ENCODE results near the gene TP53RK. TPM values are rescaled to one million over a fixed set of nuclear protein-coding genes. Genes with fewer than 3 reads are reported as not detected.

TP53RK gene
- total and polyA plus RNA-seq, 4 donors = 4.7 to 12.8 (median 6.8) TPM

- TF ChIP-seq HNF4A (conservative IDR thresholded peaks at IDR 0.05) = no peak
- TF ChIP-seq RAD21 (IDR thresholded peaks at IDR 0.05) = no peak
- Histone ChIP-seq H3K27ac (ENCODE audit: low read depth in 1 of 2, low read length in 2 of 2) (no peak overlapping the region), H3K36me3 (ENCODE audit: control insufficient read depth in 4 of 4, insufficient read depth in 3 of 4, low read depth in 1 of 4, low read length in 3 of 4) (no peaks in the 10 kb centered on the region), H3K4me1 (ENCODE audit: control insufficient read depth in 4 of 4, insufficient read depth in 4 of 4, low read length in 3 of 4) (peaks cover 0 to 33% (median 3%) of the 10 kb centered on the region in 4 donors), H3K9me3 (ENCODE audit: control insufficient read depth in 4 of 4, low read length in 3 of 4) (no peaks in the 10 kb centered on the region), H3K4me3 (ENCODE audit: low read depth in 1 of 3, low read length in 3 of 3) (no peak overlapping the region), H3K9ac (ENCODE audit: low read depth in 1 of 2, low read length in 2 of 2) (no peak overlapping the region), H3K27me3 (ENCODE audit: control insufficient read depth in 4 of 4, insufficient read depth in 4 of 4, low read length in 3 of 4) (no peaks in the 10 kb centered on the region)
- WGBS = 75% methylated on average over 6 of the region's 6 CpGs
- no peak for DNase-seq (ENCODE audit: low spot score)
Measured at GRCh38 chr20:46700481-46700880, 11.2 kb upstream of the TP53RK start.

- no peaks in the 10 kb centered on the region for H3K9me3 ChIP-seq (ENCODE audit: control insufficient read depth in 4 of 4, low read length in 3 of 4)
- no peak for TF ChIP-seq ATF3 (IDR thresholded peaks at IDR 0.05)
- no peak for TF ChIP-seq FOXA2 (IDR thresholded peaks at IDR 0.05)
- TF ChIP-seq MAX (IDR thresholded peaks at IDR 0.05) = no peak
- TF ChIP-seq HNF4A (conservative IDR thresholded peaks at IDR 0.05) = no peak
- TF ChIP-seq CTCF (IDR thresholded peaks at IDR 0.05; ENCODE audit: low read depth, low read length, missing input control) = peak; percentile 53
- no peak for TF ChIP-seq RXRA (IDR thresholded peaks at IDR 0.05)
- TF ChIP-seq GABPA (IDR thresholded peaks at IDR 0.05 in 1 of 2, conservative IDR thresholded peaks at IDR 0.05 in 1 of 2) = no peak
- TF ChIP-seq SP1 (IDR thresholded peaks at IDR 0.05) = no peak
- TF ChIP-seq RAD21 (IDR thresholded peaks at IDR 0.05) = peak; percentile 83 to 86
- no peak for TF ChIP-seq NR2F2 (IDR thresholded peaks at IDR 0.05)
- no peak for TF ChIP-seq JUND (IDR thresholded peaks at IDR 0.05)
- no peak for TF ChIP-seq EGR1 (IDR thresholded peaks at IDR 0.05; ENCODE audit: low read depth in 2 of 2)
- no peak for TF ChIP-seq ZBTB33 (IDR thresholded peaks at IDR 0.05)
- 53% methylated on average over 12 of the region's 12 CpGs for WGBS
- no peak overlapping the region for H3K9ac ChIP-seq (ENCODE audit: low read depth in 1 of 2, low read length in 2 of 2)
- H3K4me1 ChIP-seq (ENCODE audit: control insufficient read depth in 4 of 4, insufficient read depth in 4 of 4, low read length in 3 of 4) = peaks cover 0 to 30% (median 3%) of the 10 kb centered on the region in 4 donors
- H3K27ac ChIP-seq (ENCODE audit: low read depth in 1 of 2, low read length in 2 of 2) = no peak overlapping the region
- no peaks in the 10 kb centered on the region for H3K36me3 ChIP-seq (ENCODE audit: control insufficient read depth in 4 of 4, insufficient read depth in 3 of 4, low read depth in 1 of 4, low read length in 3 of 4)
- no peak for DNase-seq (ENCODE audit: low spot score)
- H3K4me3 ChIP-seq (ENCODE audit: low read depth in 1 of 3, low read length in 3 of 3) = no peak overlapping the region
- no peaks in the 10 kb centered on the region for H3K27me3 ChIP-seq (ENCODE audit: control insufficient read depth in 4 of 4, insufficient read depth in 4 of 4, low read length in 3 of 4)
Measured at GRCh38 chr20:46699651-46700359, 10.6 kb upstream of the TP53RK start.

- no peaks in the 10 kb centered on the region for H3K36me3 ChIP-seq (ENCODE audit: control insufficient read depth in 4 of 4, insufficient read depth in 3 of 4, low read depth in 1 of 4, low read length in 3 of 4)
- H3K27me3 ChIP-seq (ENCODE audit: control insufficient read depth in 4 of 4, insufficient read depth in 4 of 4, low read length in 3 of 4) = no peaks in the 10 kb centered on the region
- no peak overlapping the region for H3K4me3 ChIP-seq (ENCODE audit: low read depth in 1 of 3, low read length in 3 of 3)
- no peak for DNase-seq (ENCODE audit: low spot score)
- no peak overlapping the region for H3K27ac ChIP-seq (ENCODE audit: low read depth in 1 of 2, low read length in 2 of 2)
- peaks cover 0 to 26% (median 3%) of the 10 kb centered on the region in 4 donors for H3K4me1 ChIP-seq (ENCODE audit: control insufficient read depth in 4 of 4, insufficient read depth in 4 of 4, low read length in 3 of 4)
- 92% methylated on average over 2 of the region's 2 CpGs for WGBS
- no peaks in the 10 kb centered on the region for H3K9me3 ChIP-seq (ENCODE audit: control insufficient read depth in 4 of 4, low read length in 3 of 4)
- H3K9ac ChIP-seq (ENCODE audit: low read depth in 1 of 2, low read length in 2 of 2) = no peak overlapping the region
- TF ChIP-seq TAF1 (conservative IDR thresholded peaks at IDR 0.05) (no peak), JUND (IDR thresholded peaks at IDR 0.05) (no peak), ATF3 (IDR thresholded peaks at IDR 0.05) (no peak), CTCF (IDR thresholded peaks at IDR 0.05; ENCODE audit: low read depth, low read length, missing input control) (no peak), EGR1 (IDR thresholded peaks at IDR 0.05; ENCODE audit: low read depth in 2 of 2) (no peak), FOXA1 (IDR thresholded peaks at IDR 0.05) (no peak), GABPA (IDR thresholded peaks at IDR 0.05 in 1 of 2, conservative IDR thresholded peaks at IDR 0.05 in 1 of 2) (no peak), MAX (IDR thresholded peaks at IDR 0.05) (no peak), RAD21 (IDR thresholded peaks at IDR 0.05) (no peak), ZBTB33 (IDR thresholded peaks at IDR 0.05) (no peak), NR2F2 (IDR thresholded peaks at IDR 0.05) (no peak)
Measured at GRCh38 chr20:46698788-46699187, 9.5 kb upstream of the TP53RK start.
